Measurements from ENCODE around the gene IMMP2L. TPM values are rescaled to one million over a fixed set of nuclear protein-coding genes. Genes with fewer than 3 reads are reported as not detected.

Gene IMMP2L
- total and polyA plus RNA-seq, 4 donors = 7.3 to 21.1 (median 12.4) TPM

- no peak for TF ChIP-seq REST (IDR thresholded peaks at IDR 0.05)
- TF ChIP-seq TAF1 (conservative IDR thresholded peaks at IDR 0.05) = no peak
- TF ChIP-seq RAD21 (IDR thresholded peaks at IDR 0.05) = no peak
- no peak for TF ChIP-seq FOXA2 (IDR thresholded peaks at IDR 0.05)
- no peak for TF ChIP-seq SP1 (IDR thresholded peaks at IDR 0.05)
- no peak for TF ChIP-seq HNF4G (IDR thresholded peaks at IDR 0.05)
- TF ChIP-seq HNF4A (conservative IDR thresholded peaks at IDR 0.05) = no peak
- TF ChIP-seq ZBTB33 (IDR thresholded peaks at IDR 0.05) = no peak
- TF ChIP-seq MAX (IDR thresholded peaks at IDR 0.05) = no peak
- TF ChIP-seq NR2F2 (IDR thresholded peaks at IDR 0.05) = no peak
- TF ChIP-seq YY1 (IDR thresholded peaks at IDR 0.05) = no peak
- no peak for TF ChIP-seq ATF3 (IDR thresholded peaks at IDR 0.05)
- no peak for TF ChIP-seq EGR1 (IDR thresholded peaks at IDR 0.05; ENCODE audit: low read depth in 2 of 2)
- Histone ChIP-seq H3K9ac (ENCODE audit: low read depth in 1 of 2, low read length in 2 of 2) (no peak overlapping the region), H3K4me3 (ENCODE audit: low read depth in 1 of 3, low read length in 3 of 3) (no peak overlapping the region), H3K27ac (ENCODE audit: low read depth in 1 of 2, low read length in 2 of 2) (no peak overlapping the region), H3K36me3 (ENCODE audit: control insufficient read depth in 4 of 4, insufficient read depth in 3 of 4, low read depth in 1 of 4, low read length in 3 of 4) (no peaks in the 10 kb centered on the region), H3K4me1 (ENCODE audit: control insufficient read depth in 4 of 4, insufficient read depth in 4 of 4, low read length in 3 of 4) (no peaks in the 10 kb centered on the region), H3K27me3 (ENCODE audit: control insufficient read depth in 4 of 4, insufficient read depth in 4 of 4, low read length in 3 of 4) (no peaks in the 10 kb centered on the region), H3K9me3 (ENCODE audit: control insufficient read depth in 4 of 4, low read length in 3 of 4) (no peaks in the 10 kb centered on the region)
- DNase-seq (ENCODE audit: low spot score) = no peak
- 85% methylated on average over 2 of the region's 2 CpGs for WGBS
Measured at GRCh38 chr7:111050875-111051416, 511.3 kb downstream of the IMMP2L start.

DNA sequence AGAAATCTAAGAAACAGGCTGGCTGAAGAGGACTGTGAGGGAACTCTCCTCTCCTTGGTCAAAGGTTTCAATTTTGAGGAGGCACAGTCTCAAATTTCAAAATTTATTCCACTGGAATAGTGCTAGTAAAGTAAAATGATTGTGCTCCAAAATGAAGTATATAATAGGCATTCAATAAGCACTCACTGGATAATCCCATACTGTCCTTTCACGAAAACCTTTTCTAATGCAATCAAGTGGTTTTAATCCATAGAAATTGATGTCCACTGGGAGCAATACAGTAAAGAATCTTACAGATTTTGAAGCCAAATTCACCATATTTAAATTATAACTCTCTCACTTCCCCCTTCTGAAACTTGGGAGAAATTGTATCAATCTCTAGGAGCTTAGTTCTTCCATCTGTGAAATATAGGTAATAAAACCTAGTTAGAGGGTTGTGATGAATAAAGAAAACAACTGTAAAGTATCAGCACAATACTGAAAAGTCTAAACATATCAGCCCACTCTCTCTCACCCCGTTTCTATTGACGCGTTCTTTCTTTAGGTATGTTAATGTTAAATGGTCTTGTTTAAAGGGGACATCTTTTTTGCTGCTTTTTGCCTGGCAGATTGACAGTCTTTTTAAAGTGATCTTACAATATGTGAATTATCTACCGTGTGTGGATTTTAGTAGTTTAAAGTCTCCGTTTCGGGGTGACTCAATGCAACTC lies 512.2 kb downstream of the IMMP2L start:
- Histone ChIP-seq H3K4me1 (ENCODE audit: control insufficient read depth in 4 of 4, insufficient read depth in 4 of 4, low read length in 3 of 4) (no peaks in the 10 kb centered on the region), H3K36me3 (ENCODE audit: control insufficient read depth in 4 of 4, insufficient read depth in 3 of 4, low read depth in 1 of 4, low read length in 3 of 4) (no peaks in the 10 kb centered on the region), H3K27ac (ENCODE audit: low read depth in 1 of 2, low read length in 2 of 2) (no peak overlapping the region), H3K9me3 (ENCODE audit: control insufficient read depth in 4 of 4, low read length in 3 of 4) (no peaks in the 10 kb centered on the region), H3K27me3 (ENCODE audit: control insufficient read depth in 4 of 4, insufficient read depth in 4 of 4, low read length in 3 of 4) (no peaks in the 10 kb centered on the region), H3K9ac (ENCODE audit: low read depth in 1 of 2, low read length in 2 of 2) (no peak overlapping the region), H3K4me3 (ENCODE audit: low read depth in 1 of 3, low read length in 3 of 3) (no peak overlapping the region)
- DNase-seq (ENCODE audit: low spot score) = no peak
- 81% methylated on average over 7 of the region's 7 CpGs for WGBS
- TF ChIP-seq SP1 (IDR thresholded peaks at IDR 0.05) (no peak), ATF3 (IDR thresholded peaks at IDR 0.05) (no peak), TAF1 (conservative IDR thresholded peaks at IDR 0.05) (no peak), MAX (IDR thresholded peaks at IDR 0.05) (no peak), RXRA (IDR thresholded peaks at IDR 0.05) (no peak), FOXA1 (IDR thresholded peaks at IDR 0.05) (no peak), JUND (IDR thresholded peaks at IDR 0.05) (no peak), REST (IDR thresholded peaks at IDR 0.05) (no peak), NR2F2 (IDR thresholded peaks at IDR 0.05) (no peak), GABPA (IDR thresholded peaks at IDR 0.05 in 1 of 2, conservative IDR thresholded peaks at IDR 0.05 in 1 of 2) (no peak), RAD21 (IDR thresholded peaks at IDR 0.05) (no peak), HNF4G (IDR thresholded peaks at IDR 0.05) (no peak), FOXA2 (IDR thresholded peaks at IDR 0.05) (no peak)
- TF ChIP-seq, protein P1, sequence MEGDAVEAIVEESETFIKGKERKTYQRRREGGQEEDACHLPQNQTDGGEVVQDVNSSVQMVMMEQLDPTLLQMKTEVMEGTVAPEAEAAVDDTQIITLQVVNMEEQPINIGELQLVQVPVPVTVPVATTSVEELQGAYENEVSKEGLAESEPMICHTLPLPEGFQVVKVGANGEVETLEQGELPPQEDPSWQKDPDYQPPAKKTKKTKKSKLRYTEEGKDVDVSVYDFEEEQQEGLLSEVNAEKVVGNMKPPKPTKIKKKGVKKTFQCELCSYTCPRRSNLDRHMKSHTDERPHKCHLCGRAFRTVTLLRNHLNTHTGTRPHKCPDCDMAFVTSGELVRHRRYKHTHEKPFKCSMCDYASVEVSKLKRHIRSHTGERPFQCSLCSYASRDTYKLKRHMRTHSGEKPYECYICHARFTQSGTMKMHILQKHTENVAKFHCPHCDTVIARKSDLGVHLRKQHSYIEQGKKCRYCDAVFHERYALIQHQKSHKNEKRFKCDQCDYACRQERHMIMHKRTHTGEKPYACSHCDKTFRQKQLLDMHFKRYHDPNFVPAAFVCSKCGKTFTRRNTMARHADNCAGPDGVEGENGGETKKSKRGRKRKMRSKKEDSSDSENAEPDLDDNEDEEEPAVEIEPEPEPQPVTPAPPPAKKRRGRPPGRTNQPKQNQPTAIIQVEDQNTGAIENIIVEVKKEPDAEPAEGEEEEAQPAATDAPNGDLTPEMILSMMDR (IDR thresholded peaks at IDR 0.05; ENCODE audit: low read depth, low read length, missing input control) = no peak

Data from liver (tissue), 9 donors.